GM12878 (cell line): Measurements from ENCODE around the gene SPATS1.

Experiments
- BHLHE40 ChIP-seq, 2 experiments: fragments of 450-650 bp in 1 of 2; IDR thresholded peaks; 2 replicates each; pipeline ENCODE4 v1.6.1; 2011 to 2017; ENCODE audit warnings: low read depth in 2 of 2, borderline replicate concordance in 1 of 2, improper control_type of control experiment in 1 of 2, low read length in 1 of 2, mild to moderate bottlenecking in 1 of 2
- ELK1 ChIP-seq: IDR thresholded peaks from 2 replicates; pipeline ENCODE4 v1.6.1; 2012; ENCODE audit warnings: low read depth, low read length, improper control_type of control experiment
- JUNB ChIP-seq: IDR thresholded peaks from 2 replicates; pipeline ENCODE4 v1.6.1; 2016; ENCODE audit warnings: antibody characterized with exemption, mild to moderate bottlenecking
- JUND ChIP-seq: IDR thresholded peaks from 2 replicates; pipeline ENCODE4 v1.6.1; 2012; ENCODE audit warnings: low read depth, mild to moderate bottlenecking, low read length, improper control_type of control experiment, moderate library complexity
- MAX ChIP-seq: IDR thresholded peaks from 2 replicates; pipeline ENCODE4 v1.6.1; 2012; ENCODE audit warnings: low read depth, low read length, improper control_type of control experiment
- NR2C1 ChIP-seq: fragments of 450-650 bp; IDR thresholded peaks from 2 replicates; pipeline ENCODE4 v1.6.1; 2017; ENCODE audit warnings: antibody characterized with exemption, mild to moderate bottlenecking, moderate library complexity
- PKNOX1 ChIP-seq: fragments of 450-650 bp; IDR thresholded peaks from 2 replicates; pipeline ENCODE4 v1.6.1; 2016; ENCODE audit warnings: mild to moderate bottlenecking
- POLR2AphosphoS5 ChIP-seq: IDR thresholded peaks from 2 replicates; pipeline ENCODE4 v1.6.1; 2011; ENCODE audit warnings: mild to moderate bottlenecking, low read length, inconsistent platforms
- SIN3A ChIP-seq: IDR thresholded peaks from 2 replicates; pipeline ENCODE4 v1.6.1; 2012; ENCODE audit warnings: low read depth, low read length, improper control_type of control experiment
- YY1 ChIP-seq: IDR thresholded peaks from 2 replicates; pipeline ENCODE4 v1.6.1; 2011; ENCODE audit warnings: low read depth, mild to moderate bottlenecking, low read length
- TF ChIP-seq, protein P1 (sequence below): IDR thresholded peaks from 2 replicates; pipeline ENCODE4 v1.6.1; 2011; ENCODE audit warnings: low read depth, mild to moderate bottlenecking, low read length, moderate library complexity, borderline replicate concordance; ENCODE audit errors: extremely low read depth
- TF ChIP-seq, protein P2 (sequence below), 3 experiments: IDR thresholded peaks in 2 of 3; conservative IDR thresholded peaks in 1 of 3; 2 replicates each; pipeline ENCODE4 v1.5.1; 2011; ENCODE audit warnings: low read depth in 3 of 3, low read length in 3 of 3, mild to moderate bottlenecking in 3 of 3, control low read depth in 2 of 3, moderate library complexity in 2 of 3, inconsistent platforms in 1 of 3, mixed read lengths in 1 of 3; ENCODE audit not compliant: control insufficient read depth in 2 of 3, insufficient read depth in 1 of 3; ENCODE audit errors: extremely low read depth in 1 of 3
- TF ChIP-seq, protein P3 (sequence below): fragments of 450-650 bp; IDR thresholded peaks from 2 replicates; pipeline ENCODE4 v1.6.1; 2018; ENCODE audit warnings: mild to moderate bottlenecking, low read depth, moderate library complexity; ENCODE audit not compliant: partially characterized antibody
- TF ChIP-seq, protein P4 (sequence below): IDR thresholded peaks from 2 replicates; pipeline ENCODE4 v1.6.1; 2012; ENCODE audit warnings: improper control_type of control experiment, low read depth, low read length; ENCODE audit not compliant: insufficient replicate concordance

GRCh38 chr6:44388135-44388487, 45.7 kb downstream of the SPATS1 start:
- TF ChIP-seq, protein P1, sequence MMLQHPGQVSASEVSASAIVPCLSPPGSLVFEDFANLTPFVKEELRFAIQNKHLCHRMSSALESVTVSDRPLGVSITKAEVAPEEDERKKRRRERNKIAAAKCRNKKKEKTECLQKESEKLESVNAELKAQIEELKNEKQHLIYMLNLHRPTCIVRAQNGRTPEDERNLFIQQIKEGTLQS, result no peak
- TF ChIP-seq, protein P2, sequence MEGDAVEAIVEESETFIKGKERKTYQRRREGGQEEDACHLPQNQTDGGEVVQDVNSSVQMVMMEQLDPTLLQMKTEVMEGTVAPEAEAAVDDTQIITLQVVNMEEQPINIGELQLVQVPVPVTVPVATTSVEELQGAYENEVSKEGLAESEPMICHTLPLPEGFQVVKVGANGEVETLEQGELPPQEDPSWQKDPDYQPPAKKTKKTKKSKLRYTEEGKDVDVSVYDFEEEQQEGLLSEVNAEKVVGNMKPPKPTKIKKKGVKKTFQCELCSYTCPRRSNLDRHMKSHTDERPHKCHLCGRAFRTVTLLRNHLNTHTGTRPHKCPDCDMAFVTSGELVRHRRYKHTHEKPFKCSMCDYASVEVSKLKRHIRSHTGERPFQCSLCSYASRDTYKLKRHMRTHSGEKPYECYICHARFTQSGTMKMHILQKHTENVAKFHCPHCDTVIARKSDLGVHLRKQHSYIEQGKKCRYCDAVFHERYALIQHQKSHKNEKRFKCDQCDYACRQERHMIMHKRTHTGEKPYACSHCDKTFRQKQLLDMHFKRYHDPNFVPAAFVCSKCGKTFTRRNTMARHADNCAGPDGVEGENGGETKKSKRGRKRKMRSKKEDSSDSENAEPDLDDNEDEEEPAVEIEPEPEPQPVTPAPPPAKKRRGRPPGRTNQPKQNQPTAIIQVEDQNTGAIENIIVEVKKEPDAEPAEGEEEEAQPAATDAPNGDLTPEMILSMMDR (IDR thresholded peaks at IDR 0.05 in 2 of 3, conservative IDR thresholded peaks at IDR 0.05 in 1 of 3; ENCODE audit: control insufficient read depth in 2 of 3, extremely low read depth in 1 of 3, insufficient read depth in 1 of 3, low read depth in 3 of 3, low read length in 3 of 3), result no peak
- no peak for TF ChIP-seq BHLHE40 (IDR thresholded peaks at IDR 0.05; ENCODE audit: borderline replicate concordance in 1 of 2, low read depth in 2 of 2, low read length in 1 of 2)
- TF ChIP-seq JUND, result no peak
- TF ChIP-seq JUNB, result no peak
- TF ChIP-seq, protein P3, sequence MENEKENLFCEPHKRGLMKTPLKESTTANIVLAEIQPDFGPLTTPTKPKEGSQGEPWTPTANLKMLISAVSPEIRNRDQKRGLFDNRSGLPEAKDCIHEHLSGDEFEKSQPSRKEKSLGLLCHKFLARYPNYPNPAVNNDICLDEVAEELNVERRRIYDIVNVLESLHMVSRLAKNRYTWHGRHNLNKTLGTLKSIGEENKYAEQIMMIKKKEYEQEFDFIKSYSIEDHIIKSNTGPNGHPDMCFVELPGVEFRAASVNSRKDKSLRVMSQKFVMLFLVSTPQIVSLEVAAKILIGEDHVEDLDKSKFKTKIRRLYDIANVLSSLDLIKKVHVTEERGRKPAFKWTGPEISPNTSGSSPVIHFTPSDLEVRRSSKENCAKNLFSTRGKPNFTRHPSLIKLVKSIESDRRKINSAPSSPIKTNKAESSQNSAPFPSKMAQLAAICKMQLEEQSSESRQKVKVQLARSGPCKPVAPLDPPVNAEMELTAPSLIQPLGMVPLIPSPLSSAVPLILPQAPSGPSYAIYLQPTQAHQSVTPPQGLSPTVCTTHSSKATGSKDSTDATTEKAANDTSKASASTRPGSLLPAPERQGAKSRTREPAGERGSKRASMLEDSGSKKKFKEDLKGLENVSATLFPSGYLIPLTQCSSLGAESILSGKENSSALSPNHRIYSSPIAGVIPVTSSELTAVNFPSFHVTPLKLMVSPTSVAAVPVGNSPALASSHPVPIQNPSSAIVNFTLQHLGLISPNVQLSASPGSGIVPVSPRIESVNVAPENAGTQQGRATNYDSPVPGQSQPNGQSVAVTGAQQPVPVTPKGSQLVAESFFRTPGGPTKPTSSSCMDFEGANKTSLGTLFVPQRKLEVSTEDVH, result no peak
- no peak for TF ChIP-seq YY1
- TF ChIP-seq, protein P4, sequence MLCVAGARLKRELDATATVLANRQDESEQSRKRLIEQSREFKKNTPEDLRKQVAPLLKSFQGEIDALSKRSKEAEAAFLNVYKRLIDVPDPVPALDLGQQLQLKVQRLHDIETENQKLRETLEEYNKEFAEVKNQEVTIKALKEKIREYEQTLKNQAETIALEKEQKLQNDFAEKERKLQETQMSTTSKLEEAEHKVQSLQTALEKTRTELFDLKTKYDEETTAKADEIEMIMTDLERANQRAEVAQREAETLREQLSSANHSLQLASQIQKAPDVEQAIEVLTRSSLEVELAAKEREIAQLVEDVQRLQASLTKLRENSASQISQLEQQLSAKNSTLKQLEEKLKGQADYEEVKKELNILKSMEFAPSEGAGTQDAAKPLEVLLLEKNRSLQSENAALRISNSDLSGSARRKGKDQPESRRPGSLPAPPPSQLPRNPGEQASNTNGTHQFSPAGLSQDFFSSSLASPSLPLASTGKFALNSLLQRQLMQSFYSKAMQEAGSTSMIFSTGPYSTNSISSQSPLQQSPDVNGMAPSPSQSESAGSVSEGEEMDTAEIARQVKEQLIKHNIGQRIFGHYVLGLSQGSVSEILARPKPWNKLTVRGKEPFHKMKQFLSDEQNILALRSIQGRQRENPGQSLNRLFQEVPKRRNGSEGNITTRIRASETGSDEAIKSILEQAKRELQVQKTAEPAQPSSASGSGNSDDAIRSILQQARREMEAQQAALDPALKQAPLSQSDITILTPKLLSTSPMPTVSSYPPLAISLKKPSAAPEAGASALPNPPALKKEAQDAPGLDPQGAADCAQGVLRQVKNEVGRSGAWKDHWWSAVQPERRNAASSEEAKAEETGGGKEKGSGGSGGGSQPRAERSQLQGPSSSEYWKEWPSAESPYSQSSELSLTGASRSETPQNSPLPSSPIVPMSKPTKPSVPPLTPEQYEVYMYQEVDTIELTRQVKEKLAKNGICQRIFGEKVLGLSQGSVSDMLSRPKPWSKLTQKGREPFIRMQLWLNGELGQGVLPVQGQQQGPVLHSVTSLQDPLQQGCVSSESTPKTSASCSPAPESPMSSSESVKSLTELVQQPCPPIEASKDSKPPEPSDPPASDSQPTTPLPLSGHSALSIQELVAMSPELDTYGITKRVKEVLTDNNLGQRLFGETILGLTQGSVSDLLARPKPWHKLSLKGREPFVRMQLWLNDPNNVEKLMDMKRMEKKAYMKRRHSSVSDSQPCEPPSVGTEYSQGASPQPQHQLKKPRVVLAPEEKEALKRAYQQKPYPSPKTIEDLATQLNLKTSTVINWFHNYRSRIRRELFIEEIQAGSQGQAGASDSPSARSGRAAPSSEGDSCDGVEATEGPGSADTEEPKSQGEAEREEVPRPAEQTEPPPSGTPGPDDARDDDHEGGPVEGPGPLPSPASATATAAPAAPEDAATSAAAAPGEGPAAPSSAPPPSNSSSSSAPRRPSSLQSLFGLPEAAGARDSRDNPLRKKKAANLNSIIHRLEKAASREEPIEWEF, result no peak
- no peak for TF ChIP-seq PKNOX1
- no peak for TF ChIP-seq SIN3A
- TF ChIP-seq POLR2AphosphoS5, result no peak
- no peak for TF ChIP-seq NR2C1
- TF ChIP-seq MAX, result no peak
- TF ChIP-seq ELK1, result no peak
